ENCODE results near the gene ZBTB17.

DNA sequence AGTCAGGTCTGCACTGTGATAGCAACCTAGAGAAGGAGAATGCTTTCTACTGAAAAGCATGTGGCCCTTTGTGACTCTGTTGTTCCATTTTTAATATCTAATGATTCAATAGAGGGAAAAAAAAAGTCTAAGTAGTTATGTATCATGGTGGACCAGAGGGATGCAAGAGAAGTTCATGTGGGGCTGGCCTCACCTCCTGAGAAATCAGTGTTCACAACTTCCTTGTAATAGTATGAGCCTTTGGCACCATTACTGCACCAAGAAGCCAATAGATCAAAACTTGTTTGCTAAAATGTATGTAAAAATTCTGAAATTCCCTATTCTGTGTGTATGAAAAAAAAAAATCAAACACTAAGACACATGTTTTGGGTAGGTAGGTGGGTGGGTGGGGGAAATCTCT is 5.0 kb downstream of the ZBTB17 start:
- TF ChIP-seq, protein P1, sequence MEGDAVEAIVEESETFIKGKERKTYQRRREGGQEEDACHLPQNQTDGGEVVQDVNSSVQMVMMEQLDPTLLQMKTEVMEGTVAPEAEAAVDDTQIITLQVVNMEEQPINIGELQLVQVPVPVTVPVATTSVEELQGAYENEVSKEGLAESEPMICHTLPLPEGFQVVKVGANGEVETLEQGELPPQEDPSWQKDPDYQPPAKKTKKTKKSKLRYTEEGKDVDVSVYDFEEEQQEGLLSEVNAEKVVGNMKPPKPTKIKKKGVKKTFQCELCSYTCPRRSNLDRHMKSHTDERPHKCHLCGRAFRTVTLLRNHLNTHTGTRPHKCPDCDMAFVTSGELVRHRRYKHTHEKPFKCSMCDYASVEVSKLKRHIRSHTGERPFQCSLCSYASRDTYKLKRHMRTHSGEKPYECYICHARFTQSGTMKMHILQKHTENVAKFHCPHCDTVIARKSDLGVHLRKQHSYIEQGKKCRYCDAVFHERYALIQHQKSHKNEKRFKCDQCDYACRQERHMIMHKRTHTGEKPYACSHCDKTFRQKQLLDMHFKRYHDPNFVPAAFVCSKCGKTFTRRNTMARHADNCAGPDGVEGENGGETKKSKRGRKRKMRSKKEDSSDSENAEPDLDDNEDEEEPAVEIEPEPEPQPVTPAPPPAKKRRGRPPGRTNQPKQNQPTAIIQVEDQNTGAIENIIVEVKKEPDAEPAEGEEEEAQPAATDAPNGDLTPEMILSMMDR (conservative IDR thresholded peaks at IDR 0.05): no peak
- no peak for TF ChIP-seq EZH2 (IDR thresholded peaks at IDR 0.05; ENCODE audit: low read depth)
